Measurements from ENCODE around the gene MBTPS1. TPM values are rescaled to one million over a fixed set of nuclear protein-coding genes. Genes with fewer than 3 reads are reported as not detected.

MBTPS1 gene
- total and polyA plus RNA-seq, 9 donors: 73.8 to 122 (median 90.3) TPM

DNA sequence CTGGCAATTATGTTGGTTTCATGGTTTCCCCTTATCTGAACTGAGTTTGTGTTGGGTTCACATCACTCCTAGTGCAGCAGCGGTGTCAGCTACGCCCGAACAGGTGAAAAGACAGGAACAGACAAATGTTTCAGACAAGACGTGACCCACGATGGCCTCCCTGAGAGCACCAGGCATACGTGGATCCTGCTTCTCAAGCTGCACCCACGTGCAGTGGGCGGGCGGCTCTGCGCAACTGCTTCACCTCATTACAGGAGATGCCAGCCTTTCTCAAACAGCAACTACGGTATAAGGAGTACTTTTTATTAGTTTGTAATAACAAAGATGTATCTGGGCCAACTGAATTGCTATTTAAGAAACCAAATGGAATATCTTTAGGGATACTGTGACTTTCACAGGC is 41.4 kb downstream of the MBTPS1 start:
- H3K27me3 ChIP-seq: no peaks in the 10 kb centered on the region
- no peak for TF ChIP-seq POLR2A (IDR thresholded peaks at IDR 0.05)
- TF ChIP-seq EP300 (IDR thresholded peaks at IDR 0.05): no peak
- H3K9me3 ChIP-seq: no peaks in the 10 kb centered on the region
- no peak overlapping the region for H3K4me3 ChIP-seq
- 89 to 91% (median 90%) methylated on average over 11 of the region's 11 CpGs for WGBS, 3 donors
- DNase-seq: no peak
- intact Hi-C loops (cut with DNase I): no loop called here
- H3K27ac ChIP-seq: no peak overlapping the region
- no peaks in the 10 kb centered on the region for H3K4me1 ChIP-seq (ENCODE audit: insufficient read depth)
- H3K36me3 ChIP-seq: no peaks in the 10 kb centered on the region

DNA sequence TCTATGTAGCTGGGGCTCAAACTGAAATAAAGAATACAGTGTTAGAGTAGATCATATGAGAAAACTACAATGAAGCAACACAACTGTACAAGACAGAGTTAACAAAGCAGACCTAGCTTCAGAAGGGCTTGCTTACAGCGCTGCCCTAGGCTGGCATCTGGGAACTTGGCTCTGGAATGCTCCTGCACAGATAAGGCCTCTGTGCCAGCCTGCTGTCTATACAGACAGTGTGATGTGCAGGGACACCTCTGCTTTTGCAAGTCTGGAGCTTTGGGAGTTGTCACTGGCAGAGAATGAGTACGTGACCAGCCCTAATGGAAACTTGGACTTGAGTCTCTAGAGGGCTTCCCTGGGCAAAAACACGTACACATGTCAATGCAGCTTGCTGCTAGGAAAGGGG is 42.0 kb downstream of the MBTPS1 start:
- no peaks in the 10 kb centered on the region for H3K4me1 ChIP-seq (ENCODE audit: insufficient read depth)
- WGBS, 3 donors: 91 to 97% (median 93%) methylated on average over 3 of the region's 3 CpGs
- H3K27me3 ChIP-seq: no peaks in the 10 kb centered on the region
- DNase-seq: no peak
- H3K9me3 ChIP-seq: no peaks in the 10 kb centered on the region
- no peaks in the 10 kb centered on the region for H3K36me3 ChIP-seq
- TF ChIP-seq EP300 (IDR thresholded peaks at IDR 0.05) (no peak), POLR2A (IDR thresholded peaks at IDR 0.05) (no peak)
- TF ChIP-seq, protein P1, sequence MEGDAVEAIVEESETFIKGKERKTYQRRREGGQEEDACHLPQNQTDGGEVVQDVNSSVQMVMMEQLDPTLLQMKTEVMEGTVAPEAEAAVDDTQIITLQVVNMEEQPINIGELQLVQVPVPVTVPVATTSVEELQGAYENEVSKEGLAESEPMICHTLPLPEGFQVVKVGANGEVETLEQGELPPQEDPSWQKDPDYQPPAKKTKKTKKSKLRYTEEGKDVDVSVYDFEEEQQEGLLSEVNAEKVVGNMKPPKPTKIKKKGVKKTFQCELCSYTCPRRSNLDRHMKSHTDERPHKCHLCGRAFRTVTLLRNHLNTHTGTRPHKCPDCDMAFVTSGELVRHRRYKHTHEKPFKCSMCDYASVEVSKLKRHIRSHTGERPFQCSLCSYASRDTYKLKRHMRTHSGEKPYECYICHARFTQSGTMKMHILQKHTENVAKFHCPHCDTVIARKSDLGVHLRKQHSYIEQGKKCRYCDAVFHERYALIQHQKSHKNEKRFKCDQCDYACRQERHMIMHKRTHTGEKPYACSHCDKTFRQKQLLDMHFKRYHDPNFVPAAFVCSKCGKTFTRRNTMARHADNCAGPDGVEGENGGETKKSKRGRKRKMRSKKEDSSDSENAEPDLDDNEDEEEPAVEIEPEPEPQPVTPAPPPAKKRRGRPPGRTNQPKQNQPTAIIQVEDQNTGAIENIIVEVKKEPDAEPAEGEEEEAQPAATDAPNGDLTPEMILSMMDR (IDR thresholded peaks at IDR 0.05): no peak
- intact Hi-C loops (cut with DNase I): no loop called here
- no peak overlapping the region for H3K4me3 ChIP-seq
- H3K27ac ChIP-seq: no peak overlapping the region

DNA sequence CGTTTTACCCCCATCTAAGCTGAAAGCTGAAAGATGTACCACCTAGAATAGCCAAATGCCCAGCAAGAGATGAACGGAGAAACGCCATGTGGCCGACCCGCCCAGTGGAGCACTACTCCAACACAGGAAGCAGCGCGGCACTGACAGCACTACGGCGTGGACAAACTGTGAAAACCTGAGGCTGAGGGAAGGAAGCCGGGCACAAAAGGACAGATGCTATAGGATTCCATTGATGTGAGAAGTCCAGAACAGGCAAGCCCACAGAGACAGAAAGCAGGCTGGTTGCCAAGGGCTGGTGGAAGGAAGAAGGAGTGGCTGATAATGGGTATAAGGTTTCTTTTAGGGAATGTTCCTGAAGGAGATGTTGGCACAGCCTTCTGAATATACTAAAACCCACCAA is 44.7 kb downstream of the MBTPS1 start:
- no peak for DNase-seq
- WGBS, 3 donors: 91 to 95% (median 92%) methylated on average over 10 of the region's 10 CpGs
- H3K27ac ChIP-seq: no peak overlapping the region
- H3K9me3 ChIP-seq: no peaks in the 10 kb centered on the region
- H3K4me3 ChIP-seq: no peak overlapping the region
- TF ChIP-seq, protein P1 (IDR thresholded peaks at IDR 0.05): no peak
- TF ChIP-seq EP300 (IDR thresholded peaks at IDR 0.05): no peak
- TF ChIP-seq POLR2A (IDR thresholded peaks at IDR 0.05): no peak
- H3K27me3 ChIP-seq: no peaks in the 10 kb centered on the region
- H3K36me3 ChIP-seq: no peaks in the 10 kb centered on the region
- intact Hi-C loops (cut with DNase I): no loop called here
- no peaks in the 10 kb centered on the region for H3K4me1 ChIP-seq (ENCODE audit: insufficient read depth)

DNA sequence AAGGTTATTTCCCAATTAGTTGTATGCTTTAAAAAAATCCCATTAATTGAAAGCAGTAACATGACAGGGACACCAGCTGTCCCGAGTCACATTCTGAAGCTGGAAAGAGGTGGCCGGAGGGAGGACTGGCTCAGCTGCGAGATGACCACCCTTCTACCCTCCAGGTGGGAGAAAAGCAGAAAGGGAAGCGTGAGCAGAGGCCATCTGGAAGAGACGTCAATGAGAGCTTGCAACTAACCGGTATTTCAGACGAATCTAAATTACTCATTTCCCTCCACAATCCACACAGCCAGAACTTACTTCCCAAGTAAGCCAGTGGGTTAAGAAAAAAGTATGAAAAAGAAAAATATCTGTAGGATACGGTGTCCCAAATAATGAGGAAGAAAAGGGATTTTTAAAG is 45.6 kb downstream of the MBTPS1 start:
- no peak for TF ChIP-seq EP300 (IDR thresholded peaks at IDR 0.05)
- TF ChIP-seq, protein P1 (IDR thresholded peaks at IDR 0.05): no peak
- no peak for TF ChIP-seq POLR2A (IDR thresholded peaks at IDR 0.05)
- no peaks in the 10 kb centered on the region for H3K27me3 ChIP-seq
- H3K4me3 ChIP-seq: no peak overlapping the region
- no peak for DNase-seq
- no peaks in the 10 kb centered on the region for H3K4me1 ChIP-seq (ENCODE audit: insufficient read depth)
- no peaks in the 10 kb centered on the region for H3K36me3 ChIP-seq
- 86 to 90% (median 88%) methylated on average over 8 of the region's 8 CpGs for WGBS, 3 donors
- no peaks in the 10 kb centered on the region for H3K9me3 ChIP-seq
- H3K27ac ChIP-seq: no peak overlapping the region
- intact Hi-C loops (cut with DNase I): no loop called here

DNA sequence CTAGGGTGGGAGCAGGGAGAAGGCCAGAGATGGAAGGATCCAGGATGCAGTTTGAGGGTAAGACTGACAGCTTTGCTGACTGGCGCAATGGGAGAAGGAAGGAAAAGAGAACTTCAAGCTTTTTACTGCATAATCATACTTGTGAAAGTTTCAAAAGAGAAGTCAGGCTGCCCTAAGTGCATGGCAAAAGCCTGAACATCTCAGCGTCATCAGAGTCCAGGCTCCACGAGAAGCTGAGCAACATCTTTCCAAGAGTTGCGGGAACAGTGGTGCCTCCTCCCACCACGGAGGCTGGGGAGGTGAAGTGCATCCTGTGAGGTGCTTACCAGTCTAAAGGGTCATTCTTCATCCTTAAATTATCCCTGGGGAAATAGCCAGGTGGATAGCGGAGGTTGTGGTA is 47.2 kb downstream of the MBTPS1 start:
- Histone ChIP-seq H3K36me3 (no peaks in the 10 kb centered on the region), H3K27me3 (no peaks in the 10 kb centered on the region), H3K27ac (no peak overlapping the region), H3K4me1 (ENCODE audit: insufficient read depth) (no peaks in the 10 kb centered on the region), H3K9me3 (no peaks in the 10 kb centered on the region), H3K4me3 (no peak overlapping the region)
- WGBS, 3 donors: 80 to 88% (median 84%) methylated on average over 6 of the region's 6 CpGs
- intact Hi-C loops (cut with DNase I): loop anchor here in 2 of 4 donors (10.0 kb wide), 2 partner anchors 105 to 245 kb away; partner anchors contain the start of gene NECAB2 (in 1 of the 2)
- TF ChIP-seq POLR2A (IDR thresholded peaks at IDR 0.05) (no peak), EP300 (IDR thresholded peaks at IDR 0.05) (no peak)
- TF ChIP-seq, protein P1 (IDR thresholded peaks at IDR 0.05): no peak
- no peak for DNase-seq

All from ovary (tissue), 9 donors.